ENCODE measurements around the gene PRKD2. TPM values are rescaled to one million over a fixed set of nuclear protein-coding genes. Genes with fewer than 3 reads are reported as not detected.
A peak's percentile ranks its signal among the peaks of the same experiment; 100 is the strongest.

PRKD2 gene
- total RNA-seq, 1 donor from 2014 or later = 63.6 TPM

DNA sequence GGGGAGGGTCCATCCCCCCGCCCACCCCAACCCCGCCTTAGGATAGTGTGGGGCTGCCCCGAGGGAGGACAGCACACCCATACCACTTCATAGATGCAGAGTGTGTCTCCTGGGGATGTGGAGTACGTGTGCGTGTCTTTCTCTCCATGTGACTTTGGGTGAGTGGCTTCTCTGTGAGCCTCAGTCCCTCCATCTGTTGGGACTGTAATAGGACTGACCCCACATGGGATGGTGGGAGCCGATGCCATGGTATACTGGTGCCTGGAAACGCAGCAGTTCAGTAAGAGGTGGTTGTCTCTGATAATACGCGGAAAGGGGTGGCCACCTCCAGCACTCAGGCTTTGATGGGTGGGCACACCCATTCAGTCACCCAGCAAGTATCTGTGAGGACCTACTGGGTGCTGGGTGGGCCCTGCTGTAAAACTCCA, 816 bp upstream of the PRKD2 start:
- Histone ChIP-seq H3K27me3 (ENCODE audit: control insufficient read depth, insufficient read depth, low read length) (no peaks in the 10 kb centered on the region), H3K36me3 (ENCODE audit: control insufficient read depth, insufficient read depth, low read length) (peaks cover 2% of the 10 kb centered on the region), H3K4me3 (ENCODE audit: low read depth, low read length) (peak overlapping the region; percentile 71)
- TF ChIP-seq, protein P1, sequence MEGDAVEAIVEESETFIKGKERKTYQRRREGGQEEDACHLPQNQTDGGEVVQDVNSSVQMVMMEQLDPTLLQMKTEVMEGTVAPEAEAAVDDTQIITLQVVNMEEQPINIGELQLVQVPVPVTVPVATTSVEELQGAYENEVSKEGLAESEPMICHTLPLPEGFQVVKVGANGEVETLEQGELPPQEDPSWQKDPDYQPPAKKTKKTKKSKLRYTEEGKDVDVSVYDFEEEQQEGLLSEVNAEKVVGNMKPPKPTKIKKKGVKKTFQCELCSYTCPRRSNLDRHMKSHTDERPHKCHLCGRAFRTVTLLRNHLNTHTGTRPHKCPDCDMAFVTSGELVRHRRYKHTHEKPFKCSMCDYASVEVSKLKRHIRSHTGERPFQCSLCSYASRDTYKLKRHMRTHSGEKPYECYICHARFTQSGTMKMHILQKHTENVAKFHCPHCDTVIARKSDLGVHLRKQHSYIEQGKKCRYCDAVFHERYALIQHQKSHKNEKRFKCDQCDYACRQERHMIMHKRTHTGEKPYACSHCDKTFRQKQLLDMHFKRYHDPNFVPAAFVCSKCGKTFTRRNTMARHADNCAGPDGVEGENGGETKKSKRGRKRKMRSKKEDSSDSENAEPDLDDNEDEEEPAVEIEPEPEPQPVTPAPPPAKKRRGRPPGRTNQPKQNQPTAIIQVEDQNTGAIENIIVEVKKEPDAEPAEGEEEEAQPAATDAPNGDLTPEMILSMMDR (IDR thresholded peaks at IDR 0.05; ENCODE audit: insufficient read depth, low read length, poor library complexity, severe bottlenecking) = no peak
- no peak for DNase-seq (ENCODE audit: low read depth)

DNA sequence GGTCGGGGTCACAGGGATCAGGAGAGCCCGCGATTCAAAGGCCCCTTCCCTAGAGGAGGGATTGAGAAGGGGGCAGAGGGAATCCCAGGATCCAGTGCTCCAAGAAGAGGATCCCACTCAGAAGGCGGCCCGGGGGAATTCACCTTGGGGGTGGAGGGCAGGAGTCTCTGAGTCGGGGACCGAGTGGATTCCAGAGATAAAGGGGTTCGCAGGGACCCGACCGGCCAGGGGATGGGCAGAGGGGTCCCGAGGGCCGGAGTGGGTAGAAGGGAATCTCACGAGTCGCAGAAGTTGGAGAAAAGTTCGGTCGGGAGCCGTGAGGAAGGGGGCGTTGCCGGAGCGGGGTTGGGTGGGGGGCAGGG, 261 bp downstream of the PRKD2 start:
- Histone ChIP-seq H3K4me3 (ENCODE audit: low read depth, low read length) (peak overlapping the region; percentile 71), H3K36me3 (ENCODE audit: control insufficient read depth, insufficient read depth, low read length) (peaks cover 2% of the 10 kb centered on the region), H3K27me3 (ENCODE audit: control insufficient read depth, insufficient read depth, low read length) (no peaks in the 10 kb centered on the region)
- TF ChIP-seq, protein P1 (IDR thresholded peaks at IDR 0.05; ENCODE audit: insufficient read depth, low read length, poor library complexity, severe bottlenecking) = no peak
- DNase-seq (ENCODE audit: low read depth) = no peak

DNA sequence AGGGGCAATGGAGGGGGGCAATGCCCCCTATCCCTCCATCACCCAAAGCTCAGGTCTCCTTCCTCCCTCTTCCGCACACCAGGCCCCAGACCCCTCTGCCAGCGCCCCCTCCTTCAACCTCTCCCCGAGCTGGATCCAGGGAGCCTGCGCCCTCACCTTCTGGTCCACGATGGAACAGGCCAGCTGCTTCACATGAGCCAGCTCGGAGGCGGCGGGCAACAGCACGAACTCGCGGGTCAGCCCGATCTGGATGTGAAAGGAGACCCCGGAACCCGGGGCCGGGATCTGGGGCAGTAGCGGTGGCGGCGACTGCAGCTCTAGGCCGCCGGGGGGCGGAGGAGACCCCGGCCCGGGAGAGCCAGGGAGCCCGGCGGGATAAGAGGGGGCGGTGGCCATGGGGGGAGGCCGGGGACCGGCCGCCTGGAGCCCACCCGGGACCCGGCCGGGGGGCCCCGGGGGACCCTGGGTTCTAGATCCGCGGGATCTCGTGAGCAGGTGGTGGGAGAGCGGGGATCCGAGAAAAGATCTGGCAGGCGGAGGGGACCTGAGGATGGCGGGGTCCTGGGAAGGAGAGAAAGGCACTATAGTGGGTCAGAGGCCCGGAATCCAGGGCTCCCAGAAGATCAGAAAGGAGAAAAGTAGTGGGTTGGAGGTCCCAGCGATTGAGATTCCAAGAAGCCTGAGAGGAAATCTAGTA, 791 bp downstream of the PRKD2 start:
- no peaks in the 10 kb centered on the region for H3K36me3 ChIP-seq (ENCODE audit: control insufficient read depth, insufficient read depth, low read length)
- DNase-seq (ENCODE audit: low read depth) = no peak
- TF ChIP-seq, protein P1 (IDR thresholded peaks at IDR 0.05; ENCODE audit: insufficient read depth, low read length, poor library complexity, severe bottlenecking) = peak; percentile 27
- no peaks in the 10 kb centered on the region for H3K27me3 ChIP-seq (ENCODE audit: control insufficient read depth, insufficient read depth, low read length)
- peak overlapping the region; percentile 71 for H3K4me3 ChIP-seq (ENCODE audit: low read depth, low read length)

DNA sequence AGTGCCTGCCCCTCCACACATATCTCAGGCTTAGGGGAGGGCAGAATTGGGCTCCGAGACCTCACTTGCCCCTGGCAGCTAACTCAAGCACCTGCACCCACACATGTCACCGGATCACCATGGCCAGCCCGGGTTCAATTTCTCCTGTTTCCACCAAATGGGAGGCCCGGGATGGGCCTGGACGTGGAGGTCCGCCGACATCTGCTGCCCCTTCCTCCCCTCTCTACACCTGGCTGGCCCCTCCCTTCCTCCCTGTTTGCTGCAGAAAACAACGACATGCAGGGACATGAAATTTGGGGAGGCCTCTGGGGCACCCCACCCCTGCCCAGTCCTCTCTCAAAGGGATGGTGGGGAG, 1.3 kb downstream of the PRKD2 start:
- H3K36me3 ChIP-seq (ENCODE audit: control insufficient read depth, insufficient read depth, low read length) = peaks cover 2% of the 10 kb centered on the region
- peak overlapping the region; percentile 71 for H3K4me3 ChIP-seq (ENCODE audit: low read depth, low read length)
- TF ChIP-seq, protein P1 (IDR thresholded peaks at IDR 0.05; ENCODE audit: insufficient read depth, low read length, poor library complexity, severe bottlenecking) = no peak
- H3K27me3 ChIP-seq (ENCODE audit: control insufficient read depth, insufficient read depth, low read length) = no peaks in the 10 kb centered on the region
- no peak for DNase-seq (ENCODE audit: low read depth)

DNA sequence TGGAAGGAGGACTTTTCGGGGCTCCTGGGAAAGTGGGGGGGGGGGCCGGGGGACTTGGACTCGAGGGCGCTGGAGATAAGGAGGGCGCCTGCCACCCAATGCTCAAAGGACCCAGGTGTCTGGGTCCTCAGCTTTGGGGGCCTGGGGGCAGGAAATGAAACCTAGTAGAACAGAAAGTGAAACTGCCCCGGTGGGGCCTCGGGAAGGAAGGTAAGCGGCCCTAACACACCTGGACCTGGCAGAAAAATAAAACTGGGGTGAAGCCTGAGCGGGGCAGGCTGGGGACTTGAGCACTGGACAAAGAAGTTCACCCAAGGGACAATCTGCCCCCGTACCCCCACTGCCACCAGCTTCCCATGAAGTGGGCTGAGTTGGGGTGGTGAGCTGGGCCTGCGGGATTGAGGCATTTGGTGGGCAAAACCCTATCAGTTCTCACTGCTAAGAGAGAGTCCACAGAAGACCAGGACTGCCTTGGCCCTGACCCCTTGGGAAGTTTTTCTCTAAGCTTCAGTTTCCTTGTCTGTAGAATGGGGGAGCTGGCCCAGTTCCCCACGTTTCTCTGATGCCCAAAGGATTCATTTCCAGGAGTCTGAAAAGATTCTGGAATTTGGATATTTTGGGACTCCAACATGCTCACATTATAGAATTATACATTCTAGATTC, 2.3 kb downstream of the PRKD2 start:
- H3K36me3 ChIP-seq (ENCODE audit: control insufficient read depth, insufficient read depth, low read length) = peaks cover 3% of the 10 kb centered on the region
- TF ChIP-seq, protein P1 (IDR thresholded peaks at IDR 0.05; ENCODE audit: insufficient read depth, low read length, poor library complexity, severe bottlenecking) = no peak
- no peak for DNase-seq (ENCODE audit: low read depth)
- H3K27me3 ChIP-seq (ENCODE audit: control insufficient read depth, insufficient read depth, low read length) = no peaks in the 10 kb centered on the region
- peak overlapping the region; percentile 62 for H3K4me3 ChIP-seq (ENCODE audit: low read depth, low read length)

Measured in kidney epithelial cell (primary cell).